HepG2 (cell line): ENCODE measurements around the gene ERMP1. TPM values are rescaled to one million over a fixed set of nuclear protein-coding genes. Genes with fewer than 3 reads are reported as not detected.

Experiments
- ATAC-seq: fragments of 200-7000 bp; cut with Tn5 transposase; 3 replicates; pipeline ENCODE4 v1.9.1; 2020; ENCODE audit warnings: mild to moderate bottlenecking, moderate library complexity
- BruUV-seq: library from RNA; stranded (reverse); fragments of 400-500 nt; replicated peaks from 2 replicates; lab custom pipeline; 2021; lab: Mats Ljungman, UMichigan
- CTCF ChIA-PET: fragments of 300-600 bp; formaldehyde crosslinking; extraction: SDS; loops from one replicate; lab custom pipeline; 2021; ENCODE audit warnings: low total read pairs, inconsistent platforms, low intra/inter-chr PET ratio; lab: Yijun Ruan, JAX
- POLR2A ChIA-PET: fragments of 350-600 bp; sonication (Branson Sonifier 250); formaldehyde crosslinking; loops from one replicate; lab custom pipeline; 2020; ENCODE audit warnings: antibody characterized with exemption, inconsistent platforms; lab: Yijun Ruan, JAX
- DNase-seq: peaks from one replicate; pipeline ENCODE4 v3.0.0-alpha.2; 2015; ENCODE audit warnings: low spot score
- FAIRE-seq: peaks from 3 replicates; lab custom pipeline; 2011; peaks lifted over from hg19 to GRCh38; lab: Jason Lieb, UNC
- H2AFZ ChIP-seq: one replicate; pipeline ENCODE4 v1.6.1; 2011; ENCODE audit warnings: low read length, inconsistent platforms
- H3K27ac ChIP-seq: fragments of 300-600 bp; 3 replicates; pipeline ENCODE4 v1.8.0; 2011; ENCODE audit warnings: mixed run types, mild to moderate bottlenecking, mixed read lengths, low read length, inconsistent platforms; ENCODE audit not compliant: insufficient read depth; ENCODE audit errors: extremely low read length
- H3K27me3 ChIP-seq, 2 experiments: fragments of 200-600 bp in 1 of 2; 2 replicates in 1 of 2; 3 replicates in 1 of 2; pipeline versions ENCODE4 v1.6.0 to v1.8.0; 2011; ENCODE audit warnings: low read length in 2 of 2, mild to moderate bottlenecking in 2 of 2, moderate library complexity in 2 of 2, inconsistent platforms in 1 of 2; ENCODE audit not compliant: insufficient read depth in 2 of 2, control insufficient read depth in 1 of 2
- H3K36me3 ChIP-seq, 2 experiments: fragments of 200-600 bp in 1 of 2; replicated peaks in 1 of 2; 2 replicates in 1 of 2; 3 replicates in 1 of 2; pipeline versions ENCODE4 v1.5.1 to v1.8.0; 2011; ENCODE audit warnings: low read length in 2 of 2, inconsistent platforms in 1 of 2; ENCODE audit not compliant: insufficient read depth in 2 of 2, control insufficient read depth in 1 of 2
- H3K4me1 ChIP-seq: 2 replicates; pipeline ENCODE4 v1.5.1; 2012; ENCODE audit warnings: low read length, inconsistent platforms; ENCODE audit not compliant: insufficient read depth
- H3K4me2 ChIP-seq: 2 replicates; pipeline ENCODE4 v1.6.0; 2011; ENCODE audit warnings: low read depth, low read length, inconsistent platforms
- H3K4me3 ChIP-seq, 3 experiments: fragments of 200-600 bp in 1 of 3; sonication (generic), shearing (Covaris generic) in 1 of 3; replicated peaks in 1 of 3; 2 replicates each; pipeline ENCODE4 v1.5.1; 2011 to 2016; ENCODE audit warnings: low read length in 3 of 3, inconsistent platforms in 2 of 3, low read depth in 2 of 3, mild to moderate bottlenecking in 2 of 3, control low read depth in 1 of 3, mixed read lengths in 1 of 3; ENCODE audit not compliant: insufficient read depth in 1 of 3
- H3K79me2 ChIP-seq: one replicate; pipeline ENCODE4 v1.6.1; 2011; ENCODE audit warnings: low read length, inconsistent platforms; ENCODE audit not compliant: insufficient read depth
- H3K9ac ChIP-seq: 2 replicates; pipeline ENCODE4 v1.6.0; 2011; ENCODE audit warnings: mild to moderate bottlenecking, low read depth, low read length, inconsistent platforms; ENCODE audit not compliant: insufficient read depth
- H3K9me3 ChIP-seq: 2 replicates; pipeline ENCODE4 v1.5.1; 2012; ENCODE audit warnings: mild to moderate bottlenecking, low read length
- H4K20me1 ChIP-seq: 2 replicates; pipeline ENCODE4 v1.6.0; 2011; ENCODE audit warnings: inconsistent platforms, mild to moderate bottlenecking, low read length, moderate library complexity; ENCODE audit not compliant: insufficient read depth
- FOXC1 ChIP-seq: sonication (generic); formaldehyde crosslinking; IDR thresholded peaks from 2 replicates; pipeline ENCODE4 v1.8.0; 2022; ENCODE audit warnings: mild to moderate bottlenecking, missing genetic modification reagents, borderline replicate concordance
- KAT2B ChIP-seq: fragments of 150-350 bp; IDR thresholded peaks from 2 replicates; pipeline ENCODE4 v1.6.1; 2014; ENCODE audit warnings: low read depth, low read length, borderline replicate concordance
- NCOA1 ChIP-seq: sonication (generic); formaldehyde crosslinking; IDR thresholded peaks from 2 replicates; pipeline ENCODE4 v1.9.0; 2021; ENCODE audit warnings: missing genetic modification reagents
- RBAK ChIP-seq: sonication (generic); formaldehyde crosslinking; IDR thresholded peaks from 2 replicates; pipeline ENCODE4 v1.5.1; 2020; ENCODE audit warnings: mild to moderate bottlenecking, missing genetic modification reagents
- RBM22 ChIP-seq: fragments of 200-400 bp; formaldehyde crosslinking; optimal IDR thresholded peaks from 2 replicates; pipeline ENCODE3; 2017; ENCODE audit warnings: mild to moderate bottlenecking, low read length, moderate library complexity
- REXO4 ChIP-seq: sonication (generic); formaldehyde crosslinking; IDR thresholded peaks from 2 replicates; pipeline ENCODE4 v1.8.0; 2022; ENCODE audit warnings: missing genetic modification reagents, mild to moderate bottlenecking, borderline replicate concordance
- TMF1 ChIP-seq: sonication (generic); formaldehyde crosslinking; IDR thresholded peaks from 2 replicates; pipeline ENCODE4 v1.8.1; 2022; ENCODE audit warnings: low read depth, missing genetic modification reagents
- TP53 ChIP-seq: sonication (generic); formaldehyde crosslinking; conservative IDR thresholded peaks from 2 replicates; pipeline ENCODE4 v1.4.0; 2020; ENCODE audit warnings: missing genetic modification reagents
- TSC22D2 ChIP-seq: sonication (generic); formaldehyde crosslinking; IDR thresholded peaks from 2 replicates; pipeline ENCODE4 v1.5.1; 2020; ENCODE audit warnings: missing genetic modification reagents, mild to moderate bottlenecking, borderline replicate concordance
- ZNF24 ChIP-seq: fragments of 450-650 bp; IDR thresholded peaks from 2 replicates; pipeline ENCODE4 v1.6.1; 2017; ENCODE audit warnings: antibody characterized with exemption, mild to moderate bottlenecking
- WGBS: methylation state at CpG from one replicate; pipeline ENCODE4 v1.1.6; 2017; ENCODE audit warnings: low lambda C conversion rate; 5-methylcytosine and 5-hydroxymethylcytosine counted together
- in situ Hi-C: cut with HindIII; loops from 2 replicates; pipeline ENCODE4 v1.10.0; 2017; ENCODE audit warnings: low pct_unique_long_range_greater_than_20kb; ENCODE audit not compliant: extremely low pct_ligation_motif_present
- intact Hi-C: fragments of 100-400 bp; cut with micrococcal nuclease; formaldehyde crosslinking; loops from one replicate; pipeline ENCODE4 v1.10.0; 2022; ENCODE audit not compliant: unreplicated experiment
- polyA plus RNA-seq, 8 experiments: library from polyadenylated mRNA; depleted of rRNA in 3 of 8; stranded (reverse) in 7 of 8; unstranded in 1 of 8; fragments of >200 nt; fragmentation: Illumina TruSeq in 4 of 8; extraction: Trizol in 4 of 8; gene quantifications; 2 replicates each; pipeline versions ENCODE4 v1.2.1 to v1.2.3, GENCODE V29; 2011 to 2016; ENCODE audit warnings: low read depth in 4 of 8, missing spikeins in 1 of 8, mixed read lengths in 1 of 8; ENCODE audit not compliant: insufficient read depth in 1 of 8
- total RNA-seq, 5 experiments: library from RNA; depleted of rRNA; stranded (reverse); fragments of >200 nt; fragmentation: Illumina TruSeq; extraction: Trizol; gene quantifications; 2 replicates each; pipeline ENCODE4 v1.2.3, GENCODE V29; 2016; ENCODE audit warnings: low read depth in 1 of 5
- TF ChIP-seq, protein P1 (sequence below): sonication (generic); formaldehyde crosslinking; IDR thresholded peaks from 2 replicates; pipeline ENCODE4 v1.4.0; 2020; ENCODE audit warnings: mild to moderate bottlenecking, missing genetic modification reagents, borderline replicate concordance
- TF ChIP-seq, protein P2 (sequence below): sonication (generic); formaldehyde crosslinking; IDR thresholded peaks from 2 replicates; pipeline ENCODE4 v1.5.0; 2020; ENCODE audit warnings: missing genetic modification reagents, mild to moderate bottlenecking, borderline replicate concordance
- TF ChIP-seq, protein P3 (sequence below): IDR thresholded peaks from 2 replicates; pipeline ENCODE4 v1.6.1; 2016; ENCODE audit warnings: missing biosample characterization, missing genetic modification reagents, low read depth

The ERMP1 gene
- total and polyA plus RNA-seq, 2 of the 13 experiments (the other 11 are each of a cell fraction or from before 2014, with no cell fraction given) = 40.9 to 65.4 TPM

DNA sequence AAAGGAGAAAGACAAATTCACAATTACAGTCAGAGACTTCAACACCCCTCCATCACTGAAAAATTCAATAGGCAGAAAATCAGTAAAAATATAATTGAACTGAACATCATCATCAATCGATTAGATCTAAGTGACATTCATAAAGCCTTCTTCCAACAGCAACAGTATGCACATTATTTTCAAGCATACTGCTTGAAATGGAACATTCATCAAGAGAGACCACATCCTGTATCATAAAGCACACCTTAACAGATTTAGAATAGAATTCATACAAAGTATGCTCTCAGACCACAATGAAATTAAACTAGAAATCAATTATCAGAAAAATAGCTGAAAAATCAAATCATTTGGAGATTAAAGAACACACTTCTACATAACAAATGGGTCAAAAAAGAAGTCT is 39.1 kb downstream of the ERMP1 start (continued):
- TF ChIP-seq, protein P1, sequence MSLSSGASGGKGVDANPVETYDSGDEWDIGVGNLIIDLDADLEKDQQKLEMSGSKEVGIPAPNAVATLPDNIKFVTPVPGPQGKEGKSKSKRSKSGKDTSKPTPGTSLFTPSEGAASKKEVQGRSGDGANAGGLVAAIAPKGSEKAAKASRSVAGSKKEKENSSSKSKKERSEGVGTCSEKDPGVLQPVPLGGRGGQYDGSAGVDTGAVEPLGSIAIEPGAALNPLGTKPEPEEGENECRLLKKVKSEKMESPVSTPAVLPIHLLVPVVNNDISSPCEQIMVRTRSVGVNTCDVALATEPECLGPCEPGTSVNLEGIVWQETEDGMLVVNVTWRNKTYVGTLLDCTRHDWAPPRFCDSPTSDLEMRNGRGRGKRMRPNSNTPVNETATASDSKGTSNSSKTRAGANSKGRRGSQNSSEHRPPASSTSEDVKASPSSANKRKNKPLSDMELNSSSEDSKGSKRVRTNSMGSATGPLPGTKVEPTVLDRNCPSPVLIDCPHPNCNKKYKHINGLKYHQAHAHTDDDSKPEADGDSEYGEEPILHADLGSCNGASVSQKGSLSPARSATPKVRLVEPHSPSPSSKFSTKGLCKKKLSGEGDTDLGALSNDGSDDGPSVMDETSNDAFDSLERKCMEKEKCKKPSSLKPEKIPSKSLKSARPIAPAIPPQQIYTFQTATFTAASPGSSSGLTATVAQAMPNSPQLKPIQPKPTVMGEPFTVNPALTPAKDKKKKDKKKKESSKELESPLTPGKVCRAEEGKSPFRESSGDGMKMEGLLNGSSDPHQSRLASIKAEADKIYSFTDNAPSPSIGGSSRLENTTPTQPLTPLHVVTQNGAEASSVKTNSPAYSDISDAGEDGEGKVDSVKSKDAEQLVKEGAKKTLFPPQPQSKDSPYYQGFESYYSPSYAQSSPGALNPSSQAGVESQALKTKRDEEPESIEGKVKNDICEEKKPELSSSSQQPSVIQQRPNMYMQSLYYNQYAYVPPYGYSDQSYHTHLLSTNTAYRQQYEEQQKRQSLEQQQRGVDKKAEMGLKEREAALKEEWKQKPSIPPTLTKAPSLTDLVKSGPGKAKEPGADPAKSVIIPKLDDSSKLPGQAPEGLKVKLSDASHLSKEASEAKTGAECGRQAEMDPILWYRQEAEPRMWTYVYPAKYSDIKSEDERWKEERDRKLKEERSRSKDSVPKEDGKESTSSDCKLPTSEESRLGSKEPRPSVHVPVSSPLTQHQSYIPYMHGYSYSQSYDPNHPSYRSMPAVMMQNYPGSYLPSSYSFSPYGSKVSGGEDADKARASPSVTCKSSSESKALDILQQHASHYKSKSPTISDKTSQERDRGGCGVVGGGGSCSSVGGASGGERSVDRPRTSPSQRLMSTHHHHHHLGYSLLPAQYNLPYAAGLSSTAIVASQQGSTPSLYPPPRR (CRISPR knock-in tag) = no peak
- TF ChIP-seq KAT2B (no peak), TP53 (CRISPR knock-in tag) (no peak)

DNA sequence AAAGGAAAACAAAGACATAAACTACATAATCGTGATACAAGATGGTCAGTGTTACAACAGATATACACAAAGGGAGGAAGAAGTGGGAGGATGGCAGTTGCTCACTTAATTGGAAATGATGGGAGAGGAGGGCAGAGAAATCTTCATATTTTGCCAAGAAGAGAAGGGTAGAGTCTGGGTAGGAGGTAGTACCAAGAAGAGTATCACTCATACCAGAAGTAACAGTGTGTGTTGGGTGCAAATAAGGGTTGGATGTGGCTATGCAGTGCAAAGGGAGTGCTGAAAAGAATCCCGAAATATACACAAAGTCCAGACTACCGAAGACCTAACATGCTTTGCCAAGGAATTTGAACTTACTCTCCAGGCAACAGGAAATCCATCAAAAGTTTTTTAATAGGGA is 41.0 kb downstream of the ERMP1 start:
- no peak overlapping the region for H3K27ac ChIP-seq
- DNase-seq (no peak), FAIRE-seq (no peak), ATAC-seq (no peak)
- H2AFZ ChIP-seq = no peak overlapping the region
- peaks cover 3% of the 10 kb centered on the region; the same call in 1 of the 2 replicates for H4K20me1 ChIP-seq
- ChIA-PET POLR2A (no interaction called here), CTCF (no interaction called here)
- no peak overlapping the region for H3K4me2 ChIP-seq
- 93% methylated on average over 3 of the region's 3 CpGs for WGBS
- H3K36me3 ChIP-seq = peaks cover 6 to 52% of the 10 kb centered on the region in 2 experiments
- intact Hi-C loops = no loop called here
- no TSS peak for BruUV-seq
- no peaks in the 10 kb centered on the region for H3K9me3 ChIP-seq
- H3K27me3 ChIP-seq = no peaks in the 10 kb centered on the region
- in situ Hi-C loops = no loop called here
- H3K9ac ChIP-seq = no peak overlapping the region
- H3K79me2 ChIP-seq = peaks cover 10% of the 10 kb centered on the region
- TF ChIP-seq RBM22 (no peak), TSC22D2 (CRISPR knock-in tag) (no peak), ZNF24 (no peak), NCOA1 (CRISPR knock-in tag) (no peak), TMF1 (no peak), REXO4 (CRISPR knock-in tag) (no peak), FOXC1 (no peak), RBAK (CRISPR knock-in tag) (no peak)
- TF ChIP-seq, protein P2, sequence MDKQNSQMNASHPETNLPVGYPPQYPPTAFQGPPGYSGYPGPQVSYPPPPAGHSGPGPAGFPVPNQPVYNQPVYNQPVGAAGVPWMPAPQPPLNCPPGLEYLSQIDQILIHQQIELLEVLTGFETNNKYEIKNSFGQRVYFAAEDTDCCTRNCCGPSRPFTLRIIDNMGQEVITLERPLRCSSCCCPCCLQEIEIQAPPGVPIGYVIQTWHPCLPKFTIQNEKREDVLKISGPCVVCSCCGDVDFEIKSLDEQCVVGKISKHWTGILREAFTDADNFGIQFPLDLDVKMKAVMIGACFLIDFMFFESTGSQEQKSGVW (CRISPR knock-in tag) = no peak
- TF ChIP-seq, protein P3, sequence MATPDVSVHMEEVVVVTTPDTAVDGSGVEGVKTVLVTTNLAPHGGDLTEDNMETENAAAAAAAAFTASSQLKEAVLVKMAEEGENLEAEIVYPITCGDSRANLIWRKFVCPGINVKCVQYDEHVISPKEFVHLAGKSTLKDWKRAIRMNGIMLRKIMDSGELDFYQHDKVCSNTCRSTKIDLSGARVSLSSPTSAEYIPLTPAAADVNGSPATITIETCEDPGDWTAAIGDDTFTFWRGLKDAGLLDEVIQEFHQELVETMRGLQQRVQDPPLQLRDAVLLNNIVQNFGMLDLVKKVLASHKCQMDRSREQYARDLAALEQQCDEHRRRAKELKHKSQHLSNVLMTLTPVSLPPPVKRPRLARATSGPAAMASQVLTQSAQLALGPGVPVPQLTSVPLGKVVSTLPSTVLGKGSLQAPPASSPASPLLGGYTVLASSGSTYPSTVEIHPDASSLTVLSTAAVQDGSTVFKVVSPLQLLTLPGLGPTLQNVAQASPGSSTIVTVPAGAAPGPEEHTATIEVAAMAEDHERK (CRISPR knock-in tag) = no peak
- H3K4me3 ChIP-seq = no peak overlapping the region
- H3K4me1 ChIP-seq = no peaks in the 10 kb centered on the region
